ENCODE measurements around the gene TEF.
"Not testable (repeated sequence)": the region's sequence is repeated elsewhere in the genome, so short reads cannot be mapped to it uniquely, and the experiment has no call there.

The TEF gene

DNA sequence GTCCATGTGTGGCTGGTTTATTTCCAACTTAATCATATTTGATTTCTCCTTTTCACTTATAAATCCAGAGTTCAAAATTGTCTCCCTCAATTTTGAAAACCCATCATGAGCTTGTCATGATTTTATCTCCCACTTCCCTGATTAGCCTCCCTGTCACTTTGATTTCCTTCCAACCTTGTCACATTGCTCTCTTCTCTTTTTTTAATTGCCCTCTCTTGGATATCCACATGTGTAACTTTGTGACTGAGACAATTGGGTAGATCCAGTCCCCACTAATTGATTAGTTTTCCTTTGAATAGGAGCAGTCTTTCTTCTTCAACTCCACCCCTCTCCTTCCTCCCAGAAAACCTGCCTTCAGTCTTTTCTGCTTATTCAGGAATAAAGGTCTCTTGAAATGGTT lies 2.4 kb downstream of the TEF start:
- no peak for DNase-seq

DNA sequence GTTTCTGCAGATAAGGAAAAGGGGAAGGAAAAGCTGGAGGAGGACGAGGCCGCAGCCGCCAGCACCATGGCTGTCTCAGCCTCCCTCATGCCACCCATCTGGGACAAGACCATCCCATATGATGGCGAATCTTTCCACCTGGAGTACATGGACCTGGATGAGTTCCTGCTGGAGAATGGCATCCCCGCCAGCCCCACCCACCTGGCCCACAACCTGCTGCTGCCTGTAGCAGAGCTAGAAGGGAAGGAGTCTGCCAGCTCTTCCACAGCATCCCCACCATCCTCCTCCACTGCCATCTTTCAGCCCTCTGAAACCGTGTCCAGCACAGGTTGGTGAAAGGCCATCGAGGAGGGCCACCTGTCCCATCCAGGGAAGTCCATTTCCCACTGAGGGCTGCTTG lies 5.6 kb downstream of the TEF start:
- no peak for DNase-seq

DNA sequence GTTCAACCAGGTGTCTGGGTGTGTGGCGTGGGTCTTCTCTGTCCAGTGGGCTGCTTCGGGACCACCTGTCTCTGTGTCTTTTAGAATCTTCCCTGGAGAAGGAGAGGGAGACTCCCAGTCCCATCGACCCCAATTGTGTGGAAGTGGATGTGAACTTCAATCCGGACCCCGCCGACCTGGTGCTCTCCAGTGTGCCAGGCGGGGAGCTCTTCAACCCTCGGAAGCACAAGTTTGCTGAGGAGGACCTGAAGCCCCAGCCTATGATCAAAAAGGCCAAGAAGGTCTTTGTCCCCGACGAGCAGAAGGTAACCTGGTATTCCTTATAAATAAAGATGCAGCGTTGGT lies 12.2 kb downstream of the TEF start:
- DNase-seq = no peak

DNA sequence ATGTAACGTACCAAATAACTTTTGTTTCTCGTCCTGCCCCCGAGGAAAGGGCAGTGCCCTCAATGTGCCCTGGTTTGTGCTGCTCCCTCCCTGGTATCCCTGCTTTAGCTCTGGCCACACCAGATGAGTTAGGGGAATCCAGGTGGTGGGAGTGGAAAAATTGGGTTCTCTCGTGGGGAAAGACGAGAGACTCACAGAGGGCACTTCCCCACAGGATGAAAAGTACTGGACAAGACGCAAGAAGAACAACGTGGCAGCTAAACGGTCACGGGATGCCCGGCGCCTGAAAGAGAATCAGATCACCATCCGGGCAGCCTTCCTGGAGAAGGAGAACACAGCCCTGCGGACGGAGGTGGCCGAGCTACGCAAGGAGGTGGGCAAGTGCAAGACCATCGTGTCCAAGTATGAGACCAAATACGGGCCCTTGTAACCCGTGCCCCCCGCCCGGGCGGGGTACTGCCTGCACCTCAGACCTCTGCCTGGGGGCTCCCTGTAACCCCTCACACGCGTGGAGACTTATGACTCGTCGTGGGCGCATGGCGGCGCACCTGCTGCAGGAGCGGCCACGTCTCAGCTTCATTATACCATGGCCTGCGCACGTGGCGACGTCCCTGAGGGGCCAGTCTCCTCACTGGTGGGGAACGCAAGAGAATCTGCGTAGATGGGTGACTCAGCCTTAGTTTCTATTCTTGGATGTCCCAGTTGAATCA lies 13.9 kb downstream of the TEF start:
- DNase-seq = no peak

DNA sequence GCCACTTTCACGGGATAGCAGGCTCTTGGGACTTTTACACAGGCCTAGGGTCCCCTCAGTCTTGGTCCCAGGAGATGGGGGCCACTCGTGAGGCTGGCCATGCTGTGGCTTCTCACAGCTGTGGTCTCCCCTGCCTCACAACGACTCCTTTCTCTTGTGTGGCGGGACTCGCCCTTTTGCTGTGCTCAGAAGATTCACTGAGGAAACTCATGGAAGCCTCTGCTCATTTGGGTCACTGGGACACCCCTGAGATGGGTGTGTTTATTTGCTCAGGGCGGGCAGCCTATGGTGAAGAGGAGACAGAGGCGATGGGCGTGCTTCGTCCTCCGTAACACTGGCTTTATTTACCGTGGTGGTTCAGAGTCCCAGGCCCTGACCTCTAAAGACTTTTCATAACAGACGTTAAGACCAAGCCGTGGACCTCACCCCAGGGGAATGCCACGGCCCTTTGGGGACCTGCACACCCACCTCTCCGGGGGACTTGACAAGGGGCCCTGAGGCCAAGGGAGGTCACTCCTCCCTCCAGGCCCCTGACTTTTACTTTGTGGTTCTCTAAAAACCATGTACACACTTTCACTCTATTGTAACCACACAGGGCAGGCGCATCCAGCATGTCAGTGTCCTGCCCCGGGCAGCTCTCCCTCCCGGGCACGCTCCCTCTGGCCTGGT lies 15.5 kb downstream of the TEF start:
- no peak for DNase-seq

DNA sequence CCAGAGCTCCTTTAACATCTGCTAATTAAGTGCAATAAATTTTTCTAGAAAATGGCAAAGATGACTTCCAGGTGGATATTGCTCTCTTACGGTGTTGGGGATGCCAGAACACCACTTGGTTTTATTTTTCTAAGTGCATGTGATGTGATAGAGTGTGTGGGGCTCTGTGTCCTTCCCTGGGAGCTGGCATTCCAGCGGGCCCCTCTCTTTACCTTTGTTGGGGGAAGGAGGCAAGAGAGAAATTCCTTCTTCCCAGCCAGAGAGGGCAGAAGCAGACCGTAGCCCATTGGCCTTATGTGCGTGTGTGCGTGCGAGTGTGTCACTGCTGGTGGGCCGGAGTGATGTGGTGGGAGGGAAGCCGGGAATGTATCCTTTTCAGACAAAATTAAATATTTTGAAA lies 17.2 kb downstream of the TEF start:
- DNase-seq = no peak

DNA sequence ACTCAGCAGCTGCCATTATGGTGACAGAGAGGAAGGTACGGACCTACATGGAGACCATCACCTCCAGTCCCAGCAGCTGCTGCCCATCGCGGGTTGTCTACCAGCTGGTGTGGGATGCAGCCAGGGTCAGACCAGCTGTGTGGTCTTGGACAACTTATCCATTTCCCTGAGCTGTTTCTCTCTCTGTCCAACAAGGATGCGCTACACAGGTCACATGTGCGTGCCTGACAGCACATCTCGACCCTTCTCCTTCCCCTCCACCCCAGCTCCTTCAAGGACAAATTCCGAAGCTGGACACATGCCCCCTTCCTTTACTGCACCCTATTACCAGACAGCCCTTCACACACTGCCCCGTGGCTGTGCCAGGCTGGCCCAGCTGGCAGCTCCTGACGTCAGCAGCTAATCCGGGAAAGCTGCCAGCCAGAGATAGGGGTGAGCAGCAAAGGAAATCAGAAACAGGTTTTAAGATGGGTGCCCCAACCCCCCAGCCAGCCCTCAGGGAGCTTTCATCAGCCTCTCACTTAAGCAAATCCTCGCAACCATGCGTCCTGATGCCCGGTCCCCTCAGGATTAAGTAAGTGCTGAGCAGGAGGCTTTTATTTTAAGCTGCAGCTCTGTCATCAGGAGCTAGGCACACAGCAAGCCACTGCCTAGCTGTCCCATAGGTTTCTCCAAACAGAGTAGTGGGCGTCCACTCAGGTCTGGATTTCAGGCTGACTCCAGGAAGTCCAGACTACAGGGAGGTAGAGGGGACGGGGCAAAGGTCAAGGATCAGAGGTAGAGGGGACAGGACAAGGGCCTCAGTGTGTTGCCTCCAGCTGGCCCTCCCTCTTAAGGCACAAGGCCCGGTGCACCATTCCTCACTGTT lies 20.3 kb downstream of the TEF start:
- no peak for DNase-seq

DNA sequence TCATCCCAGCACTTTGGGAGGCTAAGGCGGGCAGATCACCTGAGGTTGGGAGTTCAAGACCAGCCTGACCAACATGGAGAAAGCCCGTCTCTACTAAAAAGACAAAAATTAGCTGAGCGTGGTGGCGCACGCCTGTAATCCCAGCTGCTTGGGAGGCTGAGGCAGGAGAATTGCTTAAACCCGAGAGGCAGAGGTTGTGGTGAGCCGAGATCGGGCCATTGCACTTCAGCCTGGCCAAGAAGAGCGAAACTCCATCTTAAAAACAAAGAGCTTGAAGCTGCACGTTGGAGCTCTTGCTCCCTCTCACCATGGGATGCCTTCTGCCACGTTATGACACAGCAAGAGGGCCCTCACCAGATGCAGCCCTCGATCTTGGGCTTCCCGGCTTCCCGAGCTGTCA lies 21.1 kb downstream of the TEF start:
- DNase-seq = not testable (repeated sequence)

DNA sequence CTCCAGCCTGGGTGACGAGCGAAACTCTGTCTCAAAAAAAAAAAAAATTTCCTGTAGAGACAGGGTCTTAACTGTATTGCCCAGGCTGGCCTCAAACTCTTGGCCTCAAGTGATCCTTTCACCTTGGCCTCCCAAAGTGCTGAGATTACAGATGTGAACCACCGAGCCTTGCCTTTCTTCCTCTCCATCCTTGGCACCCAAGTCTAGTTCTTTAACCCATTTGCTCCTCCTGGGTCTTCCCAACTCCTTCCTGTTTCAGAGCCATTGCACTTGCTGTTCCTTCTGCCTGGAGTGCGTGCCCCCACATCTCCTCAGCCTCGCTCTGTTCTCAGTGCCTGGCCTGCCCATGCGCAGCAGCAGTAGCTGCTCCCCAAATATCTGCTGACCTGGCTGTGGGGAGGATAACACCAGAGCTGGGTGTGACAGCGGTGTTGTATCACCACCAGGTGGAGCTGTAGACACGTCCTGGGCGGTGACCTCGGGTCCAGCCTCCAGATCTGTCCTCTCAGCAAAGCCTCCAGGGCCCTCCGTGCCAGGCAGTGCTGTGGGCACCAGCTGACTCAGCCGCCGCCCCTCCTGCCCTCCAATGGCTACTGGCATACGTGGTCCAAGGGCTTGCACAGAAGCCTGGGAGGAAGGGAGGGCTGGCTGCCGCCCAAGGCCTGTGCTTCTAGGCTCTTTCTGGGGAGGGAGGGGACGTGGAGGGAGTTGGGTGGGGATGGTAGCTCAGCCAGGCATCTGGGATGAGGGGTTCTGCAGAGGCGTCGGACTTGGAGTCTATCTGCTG lies 22.0 kb downstream of the TEF start:
- DNase-seq = peak; percentile 85 to 89

DNA sequence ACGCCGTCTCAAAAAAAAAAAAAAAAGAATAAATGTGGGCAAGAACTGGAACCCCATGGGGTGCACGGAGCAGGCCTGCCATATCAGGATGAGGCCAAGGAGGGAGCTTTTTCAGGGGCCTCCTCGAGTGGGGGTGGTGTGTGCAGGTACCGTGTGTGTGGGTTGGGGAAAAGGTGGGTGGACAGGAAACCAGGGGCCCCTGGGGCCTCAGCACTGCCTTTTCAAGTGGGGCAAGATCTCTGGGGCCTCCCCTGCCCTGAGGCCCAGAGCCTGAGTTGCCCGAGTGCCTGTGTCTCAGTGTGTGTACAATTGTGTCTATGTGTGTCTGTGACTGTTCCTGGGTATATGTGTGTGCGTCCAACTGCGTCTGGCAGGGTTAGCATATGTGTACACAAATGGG lies 23.8 kb downstream of the TEF start:
- DNase-seq = peak; percentile 47 to 51

DNA sequence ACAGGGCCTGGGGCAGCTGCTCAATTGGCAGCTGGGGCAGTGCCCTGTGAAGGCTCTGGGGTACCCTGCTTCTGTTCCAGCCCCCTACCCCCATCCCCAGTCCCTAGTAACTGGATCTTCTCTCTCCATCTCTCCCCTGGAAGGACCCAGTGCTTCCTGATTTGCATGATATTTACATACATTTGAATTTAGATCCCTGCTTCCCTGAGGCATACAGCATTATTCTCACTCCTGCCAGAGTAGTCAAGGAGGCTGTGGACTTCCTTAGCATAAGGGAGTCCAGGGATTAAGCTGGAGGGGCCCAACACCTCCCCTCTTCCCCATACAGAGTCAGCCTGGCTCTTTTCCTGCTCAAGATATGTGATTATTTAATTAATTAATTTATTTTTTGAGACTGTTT lies 24.7 kb downstream of the TEF start:
- no peak for DNase-seq

DNA sequence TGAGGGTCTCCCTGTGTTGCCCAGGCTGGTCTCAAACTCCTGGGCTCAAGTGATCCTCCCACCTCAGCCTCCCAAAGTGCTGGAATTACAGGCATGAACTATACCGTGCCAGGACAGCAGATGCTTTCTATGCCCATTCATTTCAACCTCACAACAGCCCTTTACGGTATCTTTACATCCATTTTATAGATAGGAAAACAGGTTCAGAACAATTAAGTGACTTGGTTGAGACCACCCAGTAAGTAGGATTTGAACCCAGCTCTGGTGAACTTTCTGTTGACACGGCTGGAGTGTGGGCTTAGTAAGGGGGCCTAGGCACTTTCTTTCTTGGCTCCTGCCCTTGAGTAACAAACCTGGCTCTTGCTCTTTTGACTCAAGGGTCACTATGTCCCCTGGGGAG lies 25.7 kb downstream of the TEF start:
- DNase-seq = no peak

DNA sequence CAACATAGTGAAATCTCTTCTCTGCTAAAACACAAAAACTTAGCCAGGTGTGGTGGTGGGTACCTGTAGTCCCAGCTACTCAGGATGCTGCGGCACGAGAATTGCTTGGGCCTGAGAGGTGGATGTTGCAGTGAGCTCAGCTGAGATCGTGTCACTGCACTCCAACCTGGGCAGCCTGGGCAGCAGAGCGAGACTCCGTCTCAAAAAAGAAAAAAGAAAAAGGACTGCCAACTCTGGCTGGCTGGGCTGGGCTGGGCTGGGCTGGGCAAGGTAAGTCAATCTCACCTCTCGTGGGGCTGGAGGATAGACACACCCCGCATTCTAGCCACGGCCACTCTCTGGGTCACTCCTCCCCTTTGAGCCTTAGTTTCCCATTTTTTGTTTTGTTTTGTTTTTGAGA lies 26.9 kb downstream of the TEF start:
- no peak for DNase-seq

DNA sequence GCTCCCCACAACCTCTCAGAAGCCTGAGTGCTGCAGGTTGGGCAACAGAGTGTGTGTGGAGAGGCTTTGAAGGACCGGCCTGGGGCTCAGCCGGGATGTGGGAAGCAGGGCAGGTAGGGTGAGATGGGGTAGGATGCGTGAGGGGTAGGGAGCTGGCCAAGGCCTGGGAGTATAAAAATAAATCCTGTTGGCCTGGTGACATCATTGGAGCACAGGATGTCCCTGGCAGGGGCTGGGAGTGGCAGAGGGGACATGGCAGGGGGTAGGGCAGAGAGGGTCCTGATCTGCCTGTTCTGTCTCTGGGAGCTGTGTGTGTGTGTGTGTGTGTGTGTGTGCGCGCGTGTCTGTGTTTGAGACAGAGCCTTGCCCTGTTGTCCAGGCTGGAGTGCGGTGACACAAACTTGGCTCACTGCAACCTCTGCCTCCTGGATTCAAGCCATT lies 28.6 kb downstream of the TEF start:
- no peak for DNase-seq

DNA sequence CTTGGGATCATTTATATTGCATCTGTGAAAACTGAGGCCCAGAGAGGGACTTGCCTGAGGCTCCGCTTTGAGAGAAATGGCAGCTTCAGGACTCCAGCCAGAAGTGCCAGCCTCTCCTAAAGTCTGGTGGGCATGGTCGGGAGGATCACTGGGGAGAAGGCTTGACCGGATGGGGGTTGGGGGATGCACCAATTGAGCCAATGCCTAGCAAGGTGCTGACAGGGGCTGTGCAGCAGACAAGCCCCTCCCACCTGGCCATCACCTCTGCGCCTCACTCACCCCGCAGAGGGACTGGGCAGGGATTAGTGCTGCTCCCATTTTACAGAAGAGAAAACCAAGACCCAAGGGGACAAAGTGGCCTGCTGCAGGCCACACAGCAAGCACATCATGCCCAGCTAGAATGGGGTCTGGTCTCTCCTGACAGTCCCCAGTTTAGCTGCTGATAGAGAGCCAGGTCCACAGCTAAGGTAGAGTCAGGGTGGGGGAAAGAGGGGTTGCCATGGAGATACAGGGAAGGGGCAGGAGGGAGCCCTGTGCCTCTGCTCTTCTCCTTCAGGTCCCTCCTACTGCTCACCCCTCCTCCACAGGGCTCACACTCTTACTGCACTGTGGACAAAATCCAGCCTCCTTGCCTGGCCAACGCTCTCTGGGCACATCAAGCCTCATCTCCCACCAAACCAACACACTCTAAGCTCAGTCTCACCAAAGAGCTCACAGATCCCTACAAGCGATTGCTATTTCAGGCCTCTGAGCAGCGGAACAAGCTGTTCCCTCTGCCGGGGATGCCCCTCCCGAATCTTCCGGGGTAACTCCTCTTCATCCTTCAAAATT lies 29.5 kb downstream of the TEF start:
- DNase-seq = no peak

DNA sequence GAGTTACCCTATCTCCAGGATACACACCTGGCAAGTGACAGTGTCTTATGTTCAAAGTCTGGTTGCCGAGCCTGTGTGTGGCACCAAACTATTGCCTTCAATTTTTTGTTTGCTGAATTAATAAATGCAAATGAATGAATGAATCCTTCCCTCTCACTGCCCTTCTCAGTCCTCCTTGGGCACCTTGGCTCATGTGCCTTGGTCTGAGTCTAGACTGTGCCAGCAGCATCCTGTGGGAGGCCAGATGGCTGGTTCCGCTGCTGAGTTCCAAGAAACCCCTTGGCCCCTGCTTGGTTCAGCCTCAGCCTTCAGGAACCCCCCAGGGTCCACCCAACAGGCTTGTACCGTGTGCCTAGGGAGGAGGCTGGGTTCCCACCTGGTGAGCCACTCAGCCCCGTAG lies 33.8 kb downstream of the TEF start:
- DNase-seq = no peak

DNA sequence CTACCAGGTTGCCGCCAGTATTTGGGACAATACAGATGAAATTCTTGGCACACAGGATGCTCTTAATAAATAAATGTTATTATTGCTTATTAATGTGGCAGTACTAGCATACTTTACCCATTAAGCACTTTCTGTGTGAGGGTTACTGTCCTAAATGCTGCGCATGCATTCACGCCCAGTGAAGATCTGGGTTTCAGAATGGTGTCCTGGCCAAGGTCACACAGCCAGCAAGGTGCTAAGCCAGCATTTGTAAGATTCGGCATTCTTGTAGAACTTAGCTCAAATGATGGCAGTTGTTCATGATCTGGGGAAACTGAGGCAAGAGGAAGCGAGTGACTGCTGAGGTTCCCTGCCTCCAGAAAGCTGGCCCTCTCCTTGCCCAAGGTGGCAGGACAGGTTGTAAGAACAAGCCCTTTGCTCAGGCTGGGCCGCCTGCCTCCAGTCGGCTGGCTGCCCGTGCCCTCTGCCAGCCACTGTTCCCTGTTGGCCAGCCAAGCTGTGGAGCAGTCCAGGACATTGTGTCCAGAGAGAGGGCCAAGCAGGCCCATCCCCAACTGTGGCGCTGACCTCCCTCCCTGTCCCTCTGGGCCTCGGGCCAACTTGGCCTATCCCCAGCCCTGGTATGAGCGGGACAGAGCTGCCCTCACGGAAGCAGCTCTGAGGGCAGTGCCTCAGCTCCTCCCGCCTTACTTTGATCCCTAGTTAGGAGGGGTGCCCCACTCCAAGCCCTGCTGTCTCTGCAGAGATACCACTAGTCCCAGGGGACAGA lies 36.1 kb downstream of the TEF start:
- no peak for DNase-seq

DNA sequence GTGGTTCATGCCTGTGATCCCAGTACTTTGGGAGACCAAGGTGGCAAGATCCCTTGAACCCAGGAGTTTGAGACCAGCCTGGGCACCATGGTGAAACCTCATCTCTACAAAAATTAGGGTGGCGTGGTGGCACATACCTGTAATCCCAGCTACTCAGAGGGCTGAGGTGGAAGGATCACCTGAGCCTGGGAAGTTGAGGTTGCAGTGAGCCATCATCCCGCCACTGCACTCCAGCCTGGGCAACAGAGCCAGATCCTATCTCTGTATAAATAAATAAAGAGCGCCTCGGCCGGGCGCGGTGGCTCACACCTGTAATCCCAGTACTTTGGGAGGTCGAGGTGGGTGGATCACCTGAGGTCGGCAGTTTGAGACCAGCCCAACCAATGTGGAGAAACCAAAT lies 37.0 kb downstream of the TEF start:
- DNase-seq = no peak

DNA sequence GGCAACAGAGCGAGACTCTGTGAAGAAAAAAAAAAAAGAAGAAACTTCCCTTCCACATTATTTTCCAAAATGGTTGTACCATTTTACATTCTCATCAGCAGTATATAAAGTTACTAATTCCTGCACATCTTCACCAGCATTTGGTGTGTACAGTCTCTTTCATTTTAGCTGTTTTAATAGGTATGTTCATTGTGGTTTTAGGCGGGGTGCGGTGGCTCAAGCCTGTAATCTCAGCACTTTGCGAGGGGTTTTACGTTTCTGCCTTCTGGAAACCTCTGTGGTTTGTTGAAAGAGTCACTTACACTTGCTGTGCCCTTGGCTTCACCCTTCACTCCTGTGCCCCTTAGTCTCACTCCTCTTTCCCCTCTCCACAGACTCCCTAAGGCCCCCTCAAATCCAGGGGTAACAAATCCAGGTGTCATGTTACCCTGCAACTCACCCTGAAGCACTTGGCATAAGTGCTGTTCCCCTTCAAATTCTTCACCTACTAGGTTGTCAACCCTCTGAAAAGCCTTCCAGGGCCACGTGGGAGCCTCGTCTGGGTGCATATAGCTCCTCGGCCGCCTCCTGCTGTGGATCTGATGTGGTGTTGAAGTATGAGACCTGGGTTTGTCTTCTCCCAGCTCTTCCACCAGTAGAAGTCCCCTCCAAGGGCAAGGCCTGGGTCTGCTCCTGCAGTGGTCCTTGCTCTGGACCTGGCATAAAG lies 44.1 kb downstream of the TEF start:
- DNase-seq = peak in 1 of 2 experiments; percentile 39

DNA sequence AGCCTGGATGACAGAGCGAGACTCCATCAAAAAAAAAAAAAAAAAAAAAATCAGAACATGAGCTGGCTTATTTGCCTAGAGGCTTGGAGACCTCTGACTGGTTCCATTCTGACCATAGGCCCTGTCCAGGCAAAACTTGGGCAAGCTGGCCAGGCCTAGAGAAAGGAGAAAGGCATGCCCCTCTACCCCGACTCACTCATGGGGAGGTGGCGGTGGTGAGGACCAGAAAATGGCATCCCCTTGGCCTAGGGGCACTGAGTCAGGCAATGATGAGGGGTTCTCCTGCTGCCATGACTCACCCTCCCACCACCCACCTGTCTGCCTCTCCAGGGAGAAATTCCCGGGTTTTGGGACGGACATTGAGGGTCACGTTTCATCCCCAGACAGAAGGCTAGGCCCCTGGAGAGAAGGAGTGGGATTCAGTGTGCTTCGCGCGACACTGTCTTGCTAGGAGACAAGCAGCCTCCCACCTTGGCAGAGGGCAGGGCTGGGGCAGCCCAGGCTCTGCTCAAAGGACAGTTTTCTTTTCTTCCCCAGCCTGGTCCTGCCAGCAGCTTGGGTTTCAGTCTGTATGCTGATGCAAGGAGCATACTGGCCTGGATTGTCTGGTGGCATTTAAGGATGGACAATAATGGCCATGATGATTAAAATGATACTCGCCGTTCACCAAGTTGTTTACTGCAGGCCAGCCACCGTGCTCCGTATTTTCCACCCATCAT lies 47.6 kb downstream of the TEF start:
- DNase-seq = no peak

Measured in activated CD4-positive, alpha-beta T cell treated with anti-CD3 and anti-CD28 coated beads, Interleukin-2, amount 50 U/mL, for 48 hours (primary cell).